Activated CD8-positive, alpha-beta memory T cell treated with anti-CD3 and anti-CD28 coated beads, Interleukin-2, amount 50 U/mL, for 24 hours (primary cell): ENCODE results near the gene JPH2.
"Not testable (repeated sequence)": the region's sequence is repeated elsewhere in the genome, so short reads cannot be mapped to it uniquely, and the experiment has no call there.

Experiments used
- DNase-seq: peaks from one replicate; pipeline ENCODE4 v3.0.0-alpha.2; 2020; ENCODE audit errors: extremely low read depth

JPH2 gene

DNA sequence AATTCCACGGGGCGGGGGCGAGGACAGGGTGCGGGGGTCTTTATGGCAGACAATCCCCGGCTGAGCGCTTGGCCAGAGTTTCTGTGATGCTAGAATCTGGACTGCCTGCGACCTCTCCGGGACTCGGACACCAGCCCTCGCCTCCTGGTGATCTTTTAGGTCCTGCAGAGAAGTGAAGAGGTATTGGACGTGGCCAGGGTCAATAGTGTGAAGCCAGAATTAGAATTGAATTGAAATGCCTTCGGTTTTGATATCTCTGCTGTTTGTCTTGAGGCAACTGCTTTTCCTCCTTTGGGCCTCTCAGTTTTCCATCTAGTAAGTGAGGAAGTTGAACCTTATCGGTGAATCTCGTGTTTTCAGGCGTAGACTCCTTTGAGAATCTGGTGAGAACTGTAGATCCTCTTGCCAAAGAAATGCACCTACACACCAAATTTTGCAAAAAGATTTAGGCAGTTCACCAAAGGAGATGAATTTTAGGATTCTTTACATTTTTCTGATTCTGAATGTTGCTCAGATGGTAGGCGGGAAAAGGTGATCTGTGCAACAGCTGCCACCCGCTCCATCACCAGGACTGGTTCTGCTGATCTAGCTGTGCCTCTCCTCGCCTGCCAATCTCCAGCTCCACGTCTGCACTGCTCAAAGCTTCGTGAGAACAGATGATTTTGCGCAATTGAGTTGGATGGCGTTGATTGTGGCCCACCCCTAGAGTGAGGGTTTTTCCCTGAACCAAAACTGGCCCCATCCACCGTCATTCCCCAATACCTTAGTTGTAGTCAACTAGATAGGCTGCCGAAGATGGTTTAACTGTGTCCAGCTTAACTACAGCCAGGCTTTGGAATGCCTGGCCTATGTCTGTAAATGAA lies 24.4 kb upstream of the JPH2 start:
- no peak for DNase-seq

- DNase-seq = peak; percentile 94
Observed at GRCh38 chr20:44210406-44211176, 23.6 kb upstream of the JPH2 start, which contains the start of gene OSER1. OSER1 (minus strand) TSS chr20:44210771; CDS start chr20:44206957, 3,814 bp downstream.

- no peak for DNase-seq
Observed at GRCh38 chr20:44209686-44210405, 22.9 kb upstream of the JPH2 start.

GRCh38 chr20:44208770-44209169 lies 21.8 kb upstream of the JPH2 start:
- no peak for DNase-seq

DNA sequence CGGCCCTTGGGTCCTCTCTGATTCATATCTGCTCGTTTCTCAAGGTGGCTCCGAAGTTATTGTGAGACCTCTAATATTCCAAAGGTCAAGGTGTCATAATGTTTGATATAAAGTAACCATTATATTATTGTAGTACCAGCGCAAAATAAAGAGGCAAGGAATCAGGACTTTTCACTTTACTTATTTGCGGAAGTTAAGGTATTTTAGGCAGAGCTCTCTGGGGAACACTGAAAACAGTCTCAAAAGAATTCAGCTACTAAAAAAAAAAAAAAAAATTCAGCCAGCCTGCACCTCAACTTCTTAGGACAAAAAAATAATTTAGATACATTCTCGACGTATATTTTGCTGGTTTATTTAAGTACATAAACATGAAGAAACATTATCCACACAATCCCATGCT lies 21.2 kb upstream of the JPH2 start:
- no peak for DNase-seq

DNA sequence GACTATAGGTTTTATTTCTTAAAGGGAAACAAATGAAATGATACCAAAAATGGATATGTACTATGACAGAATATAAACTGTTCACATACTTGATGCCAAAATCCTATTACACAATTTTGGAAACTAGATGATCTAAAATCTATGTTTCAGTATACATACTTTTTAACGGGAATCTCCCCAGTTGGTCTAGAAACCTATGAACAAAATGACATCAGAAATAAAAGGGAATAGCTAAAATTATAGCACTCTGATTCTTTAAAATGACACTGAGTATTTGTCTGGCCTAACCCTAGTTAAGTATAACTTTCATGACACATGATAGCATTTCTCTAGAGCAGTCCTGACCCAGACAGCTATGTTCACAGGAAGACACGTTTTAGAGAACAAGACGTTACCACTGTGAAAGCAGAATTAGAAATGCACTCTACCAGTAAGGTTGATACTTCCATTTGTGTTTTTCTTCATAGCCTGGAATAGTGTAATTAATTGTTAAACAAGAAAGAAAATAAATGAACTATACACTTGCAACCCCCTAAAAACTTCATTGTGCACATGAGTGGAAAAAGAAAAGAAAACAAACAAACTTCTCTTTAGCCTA lies 20.2 kb upstream of the JPH2 start:
- no peak for DNase-seq

DNA sequence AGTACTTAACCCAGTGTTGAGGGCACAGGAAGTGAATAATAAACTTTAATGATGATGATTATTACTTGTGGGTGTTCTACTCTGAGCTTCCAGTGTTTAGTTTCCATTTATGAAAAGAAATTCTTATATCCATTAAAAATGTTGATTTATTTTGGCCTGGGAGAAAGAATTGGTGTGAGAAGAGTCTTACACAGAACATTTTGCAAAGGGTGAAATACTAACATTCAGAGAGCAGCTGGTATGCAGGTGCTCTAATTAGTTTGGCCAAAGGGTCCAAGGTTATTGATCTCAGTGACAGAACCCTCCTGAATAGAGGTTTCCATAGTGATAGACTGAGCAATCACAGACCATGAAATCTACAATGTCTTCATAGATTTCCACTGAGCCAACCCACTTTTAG lies 19.1 kb upstream of the JPH2 start:
- no peak for DNase-seq

- no peak for DNase-seq
Observed at GRCh38 chr20:44204832-44205215, 17.8 kb upstream of the JPH2 start.

- DNase-seq = no peak
Observed at GRCh38 chr20:44204156-44204831, 17.3 kb upstream of the JPH2 start.

DNA sequence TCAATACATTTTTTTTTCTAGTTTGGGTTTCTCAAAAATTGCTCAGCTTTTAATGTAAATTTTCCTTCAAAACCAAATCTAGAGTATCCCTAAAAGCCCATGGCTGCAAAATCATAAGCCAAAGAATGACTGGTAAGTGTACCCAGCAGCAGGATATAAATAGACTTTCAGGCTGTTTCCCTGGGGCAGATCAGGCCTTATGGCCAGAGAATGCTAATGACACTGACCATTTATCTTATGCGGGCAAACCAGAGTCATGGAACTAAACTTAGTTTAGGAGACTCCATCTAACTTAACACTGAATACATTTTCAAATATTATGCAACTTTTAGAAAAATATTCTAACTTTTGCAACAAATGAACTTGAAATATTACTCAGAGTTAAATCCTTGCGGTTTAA lies 16.2 kb upstream of the JPH2 start:
- DNase-seq = no peak

DNA sequence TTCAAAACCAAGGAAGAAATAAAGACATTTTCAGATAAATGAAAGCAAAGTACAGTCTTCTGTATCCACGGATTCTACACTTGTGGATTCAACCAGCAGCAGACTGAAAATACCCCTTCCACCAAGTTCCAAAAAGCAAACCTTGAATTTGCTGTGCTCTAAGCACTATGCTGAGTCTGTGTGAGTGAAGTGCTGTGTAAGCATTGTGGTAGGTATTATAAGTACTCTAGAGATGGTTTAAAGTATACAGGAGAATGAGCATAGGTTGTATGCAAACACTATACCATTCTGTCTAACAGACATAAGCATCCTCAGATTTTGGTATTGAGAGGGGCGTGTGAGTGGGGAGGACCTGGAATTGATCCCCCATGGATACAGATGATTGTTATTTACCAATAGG lies 14.0 kb upstream of the JPH2 start:
- DNase-seq = no peak

DNA sequence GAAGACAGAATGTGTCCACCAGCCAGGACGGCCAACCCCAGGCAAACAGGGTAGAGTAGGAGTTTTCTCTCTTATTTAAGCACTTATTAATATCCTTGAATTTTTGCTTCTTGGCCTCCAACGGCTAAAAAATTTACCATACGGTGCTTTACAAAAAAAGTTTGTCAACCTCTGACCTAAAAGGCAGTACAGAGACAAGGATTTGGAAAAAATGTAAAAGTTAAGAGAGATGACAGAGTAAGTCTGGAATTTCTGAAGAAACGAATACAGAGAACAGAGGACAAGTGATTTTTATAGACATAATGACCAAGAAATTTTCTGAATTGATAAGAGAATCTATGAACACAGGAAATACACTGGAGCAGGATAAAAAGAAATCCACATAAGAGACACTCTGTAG lies 13.4 kb upstream of the JPH2 start:
- DNase-seq = no peak

DNA sequence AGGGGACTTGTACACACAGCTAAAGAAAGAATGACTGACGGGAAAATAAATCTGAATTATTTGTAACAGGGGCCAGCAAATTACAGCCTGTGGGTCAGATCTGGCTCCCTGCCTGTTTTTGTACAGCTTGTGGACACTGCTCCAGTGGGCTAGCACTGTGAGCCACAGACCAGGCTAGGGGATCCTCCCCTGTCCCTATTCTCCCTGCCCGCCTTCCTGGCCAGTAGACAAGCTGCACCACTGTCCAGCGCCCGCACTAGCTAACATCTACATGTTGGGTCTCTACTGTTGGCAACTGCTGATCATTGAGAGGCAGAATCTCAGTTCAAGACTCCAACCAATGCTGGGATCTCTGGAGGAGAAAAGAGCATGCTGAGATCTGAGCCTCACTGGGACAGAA lies 12.9 kb upstream of the JPH2 start:
- DNase-seq = no peak

- no peak for DNase-seq
Observed at GRCh38 chr20:44198872-44199271, 11.9 kb upstream of the JPH2 start.

DNA sequence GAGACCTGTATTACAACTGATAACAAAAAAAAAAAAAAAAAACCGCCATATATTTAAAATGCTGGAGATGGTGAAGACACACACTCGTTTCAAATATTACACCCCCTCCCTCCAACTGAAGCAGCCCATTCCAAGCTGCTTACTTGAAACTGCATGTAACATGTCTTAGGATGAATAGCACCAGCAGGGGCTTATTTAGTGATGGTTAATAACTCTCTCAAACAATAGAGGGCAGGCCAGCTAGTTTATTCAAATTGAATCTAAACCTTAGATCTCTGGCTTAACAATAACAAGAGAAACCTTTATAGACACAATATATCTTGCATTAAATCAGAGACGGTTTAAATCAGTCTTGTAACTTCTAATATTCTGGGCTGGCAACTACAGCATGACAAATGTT lies 9.3 kb upstream of the JPH2 start:
- no peak for DNase-seq

DNA sequence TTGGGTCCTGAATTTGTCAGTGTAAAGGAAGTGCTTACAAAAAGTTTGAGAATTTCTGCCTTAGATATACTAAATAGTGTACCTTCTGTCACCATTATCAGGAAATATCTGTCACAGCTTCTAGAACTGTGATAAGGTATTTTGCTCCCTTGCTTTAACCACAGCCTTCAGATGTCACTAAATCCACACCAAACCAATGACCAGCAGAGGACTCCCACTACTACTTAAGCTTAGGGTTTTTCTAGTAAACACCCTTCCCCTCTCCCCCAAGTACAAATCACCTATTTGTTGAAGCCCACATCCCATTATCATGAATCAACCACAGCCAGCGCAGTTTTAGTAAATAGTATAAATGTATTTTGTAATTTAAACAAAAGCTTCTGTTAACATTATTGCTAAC lies 8.6 kb upstream of the JPH2 start:
- no peak for DNase-seq

- no peak for DNase-seq
Observed at GRCh38 chr20:44193801-44194200, 6.8 kb upstream of the JPH2 start.

DNA sequence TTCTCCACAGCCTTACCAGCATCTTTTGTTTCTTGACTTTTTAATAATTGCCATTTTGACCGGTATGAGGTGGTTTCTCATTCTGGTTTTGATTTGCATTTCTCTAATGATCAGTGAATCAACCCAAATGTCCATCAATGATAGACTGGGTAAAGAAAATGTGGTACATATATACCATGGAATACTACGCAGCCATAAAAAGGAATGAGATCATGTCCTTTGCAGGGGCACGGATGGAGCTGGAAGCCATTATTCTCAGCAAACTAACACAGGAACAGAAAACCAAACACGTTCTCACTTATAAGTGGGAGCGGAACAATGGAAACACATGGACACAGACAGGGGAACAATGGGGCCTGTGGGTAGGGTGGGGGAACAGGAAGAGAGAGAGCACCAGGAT lies 4.7 kb upstream of the JPH2 start:
- DNase-seq = not testable (repeated sequence)

DNA sequence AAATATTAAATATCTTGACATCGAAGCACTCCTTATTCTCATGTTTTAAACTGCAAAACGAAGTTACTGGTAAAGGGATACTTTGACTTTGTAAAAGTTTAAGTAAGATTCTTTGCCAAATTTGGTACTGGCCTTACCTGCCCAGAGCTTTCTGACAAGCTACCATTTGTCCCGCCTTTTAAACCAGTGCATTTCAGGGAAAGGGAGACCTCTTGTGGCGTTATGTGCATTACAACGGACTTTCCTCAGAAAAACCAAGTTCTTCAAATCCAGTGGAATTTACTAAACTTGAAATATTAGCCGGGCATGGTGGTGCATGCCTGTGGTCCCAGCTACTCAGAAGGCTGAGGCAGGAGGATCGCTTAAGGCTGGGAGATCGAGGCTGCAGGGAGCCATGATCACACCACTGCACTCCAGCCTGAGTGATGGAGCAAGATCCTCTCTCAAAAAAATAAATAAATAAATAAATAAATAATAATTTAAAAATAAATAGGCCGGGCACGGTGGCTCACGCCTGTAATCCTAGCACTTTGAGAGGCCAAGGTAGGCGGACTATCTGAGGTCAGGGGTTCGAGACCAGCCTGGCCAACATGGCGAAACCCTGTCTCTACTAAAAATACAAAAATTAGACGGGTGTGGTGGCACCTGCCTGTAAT lies 3.3 kb upstream of the JPH2 start:
- not testable (repeated sequence) for DNase-seq

DNA sequence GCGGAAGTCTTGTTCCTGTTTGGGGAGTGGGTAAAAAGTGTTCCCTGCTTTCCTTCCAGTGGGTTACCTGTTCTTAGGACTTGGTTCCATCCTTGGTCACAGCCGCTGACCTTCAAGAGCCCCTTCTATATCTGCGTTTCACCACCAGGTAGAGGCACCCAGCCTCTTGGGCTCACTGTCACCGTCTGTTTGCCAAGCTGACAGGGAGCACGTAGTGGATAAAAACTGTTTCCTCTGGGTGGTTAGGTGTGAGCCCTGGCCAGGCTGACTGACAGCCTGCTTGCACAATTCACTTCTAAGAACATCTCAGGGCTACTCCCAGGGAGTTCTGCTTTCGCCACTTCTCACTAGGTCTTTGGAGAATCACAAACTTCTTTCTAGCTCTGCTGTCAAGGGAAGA lies 1.8 kb upstream of the JPH2 start:
- no peak for DNase-seq
